GM21723 (cell line): Measurements from ENCODE around the gene CFAP91.

Experiments used
- ATAC-seq: cut with Tn5 transposase; IDR thresholded peaks from one replicate; pipeline ENCODE4 v1.9.1; 2021; ENCODE audit warnings: mild to moderate bottlenecking, moderate library complexity; ENCODE audit not compliant: unreplicated experiment

Gene CFAP91

GRCh38 chr3:119738741-119739140, 35.9 kb downstream of the CFAP91 start:
- no peak for ATAC-seq

- ATAC-seq: no peak
These were observed 39.1 kb downstream of the CFAP91 start for GRCh38 chr3:119741657-119742590.

- ATAC-seq: no peak
These were observed 41.1 kb downstream of the CFAP91 start for GRCh38 chr3:119743921-119744320.

GRCh38 chr3:119745942-119746341, 43.1 kb downstream of the CFAP91 start:
- peak; percentile 60 for ATAC-seq

GRCh38 chr3:119746423-119746822, 43.6 kb downstream of the CFAP91 start:
- ATAC-seq: no peak

- no peak for ATAC-seq
These were observed 44.5 kb downstream of the CFAP91 start for GRCh38 chr3:119747357-119747756.

- no peak for ATAC-seq
These were observed 46.2 kb downstream of the CFAP91 start for GRCh38 chr3:119748991-119749390.

- no peak for ATAC-seq
These were observed 48.6 kb downstream of the CFAP91 start for GRCh38 chr3:119751423-119751822.
